K562 (cell line): ENCODE data around the gene CUX1. TPM values are rescaled to one million over a fixed set of nuclear protein-coding genes. Genes with fewer than 3 reads are reported as not detected.
A peak's percentile ranks its signal among the peaks of the same experiment; 100 is the strongest.

Experiments
- ARID1B ChIP-seq: fragments of 450-650 bp; IDR thresholded peaks from 2 replicates; pipeline ENCODE4 v1.6.1; 2016; ENCODE audit warnings: antibody characterized with exemption, mild to moderate bottlenecking, inconsistent platforms
- BRD9 ChIP-seq: fragments of 450-650 bp; IDR thresholded peaks from 2 replicates; pipeline ENCODE4 v1.6.1; 2018; ENCODE audit warnings: low read depth; ENCODE audit not compliant: partially characterized antibody
- CBX2 ChIP-seq: fragments of 200-600 bp; sonication (generic); IDR thresholded peaks from one replicate; pipeline ENCODE4 v1.6.1; 2012; ENCODE audit warnings: mild to moderate bottlenecking, low read length, inconsistent platforms; ENCODE audit not compliant: insufficient read depth, poor library complexity, severe bottlenecking
- CEBPB ChIP-seq: fragments of 450-650 bp; IDR thresholded peaks from 2 replicates; pipeline ENCODE4 v1.6.1; 2016; ENCODE audit warnings: missing genetic modification characterization, missing compliant biosample characterization
- ESRRB ChIP-seq: fragments of 250-450 bp; sonication (Bioruptor Pico); IDR thresholded peaks from 2 replicates; pipeline ENCODE4 v1.5.0; 2020; ENCODE audit warnings: mild to moderate bottlenecking, moderate library complexity, borderline replicate concordance
- GABPB2 ChIP-seq: fragments of 250-450 bp; sonication (Bioruptor Pico); conservative IDR thresholded peaks from 2 replicates; pipeline ENCODE4 v1.5.1; 2021; ENCODE audit warnings: mild to moderate bottlenecking
- NONO ChIP-seq, 2 experiments: fragments of 200-400 bp in 1 of 2; fragments of 450-650 bp in 1 of 2; formaldehyde crosslinking in 1 of 2; IDR thresholded peaks; 2 replicates each; pipeline ENCODE4 v1.6.1; 2017; ENCODE audit warnings: low read depth in 2 of 2, mild to moderate bottlenecking in 2 of 2, moderate library complexity in 2 of 2, low read length in 1 of 2
- PRMT5 ChIP-seq: sonication (generic); formaldehyde crosslinking; IDR thresholded peaks from 2 replicates; pipeline ENCODE4 v1.5.0; 2020; ENCODE audit warnings: missing genetic modification reagents
- RCOR1 ChIP-seq, 2 experiments: IDR thresholded peaks; 2 replicates each; pipeline ENCODE4 v1.6.1; 2012; ENCODE audit warnings: low read depth in 2 of 2, low read length in 2 of 2, borderline replicate concordance in 1 of 2, improper control_type of control experiment in 1 of 2
- SPI1 ChIP-seq: IDR thresholded peaks from 2 replicates; pipeline ENCODE4 v1.6.1; 2011; ENCODE audit warnings: low read depth, low read length, control low read depth, borderline replicate concordance
- ZNF175 ChIP-seq: fragments of 200-800 bp; sonication (Bioruptor generic); IDR thresholded peaks from 2 replicates; pipeline ENCODE4 v1.6.1; 2016; ENCODE audit warnings: low read depth, mild to moderate bottlenecking, missing genetic modification characterization, missing compliant biosample characterization
- ZNF764 ChIP-seq: fragments of 250-450 bp; sonication (Bioruptor Pico); IDR thresholded peaks from 2 replicates; pipeline ENCODE4 v1.4.0; 2020; ENCODE audit warnings: low read depth, mild to moderate bottlenecking, moderate library complexity
- polyA plus RNA-seq, 8 experiments: library from polyadenylated mRNA; depleted of rRNA in 4 of 8; stranded (reverse) in 5 of 8; unstranded in 3 of 8; fragments of >200 nt; fragmentation: Nextera tagmentation in 2 of 8; fragmentation: Illumina TruSeq in 1 of 8; extraction: Ambion mirVana in 2 of 8; extraction: Trizol in 1 of 8; gene quantifications; 2 replicates each; pipeline versions ENCODE4 v1.2.1 to v1.2.3, GENCODE V29; 2011 to 2014; ENCODE audit warnings: inconsistent platforms in 1 of 8, missing spikeins in 1 of 8
- total RNA-seq, 7 experiments: library from RNA; depleted of rRNA in 6 of 7; stranded (reverse); fragments of >200 nt in 6 of 7; fragmentation: Illumina TruSeq in 2 of 7; extraction: Trizol in 2 of 7; gene quantifications; 2 replicates each; pipeline versions ENCODE4 v1.2.1 to v1.2.3, GENCODE V29; 2011 to 2021; ENCODE audit warnings: low replicate concordance in 1 of 7
- TF ChIP-seq, protein P1 (sequence below): conservative IDR thresholded peaks from 2 replicates; pipeline ENCODE4 v1.6.1; 2011; ENCODE audit warnings: low read depth, mild to moderate bottlenecking, low read length; ENCODE audit not compliant: control insufficient read depth
- TF ChIP-seq, protein P2 (sequence below), 2 experiments: fragments of 450-650 bp; conservative IDR thresholded peaks; 2 replicates each; pipeline ENCODE4 v1.6.1; 2017; ENCODE audit warnings: mild to moderate bottlenecking in 2 of 2, moderate library complexity in 2 of 2
- TF ChIP-seq, protein P3 (sequence below): sonication (generic); formaldehyde crosslinking; IDR thresholded peaks from 2 replicates; pipeline ENCODE4 v1.8.1; 2023; ENCODE audit warnings: mild to moderate bottlenecking, missing genetic modification reagents

CUX1 gene
- total and polyA plus RNA-seq, 9 of the 15 experiments (the other 6 are each of a cell fraction or from before 2014, with no cell fraction given), result 3.6 to 55.3 (median 25.2) TPM

DNA sequence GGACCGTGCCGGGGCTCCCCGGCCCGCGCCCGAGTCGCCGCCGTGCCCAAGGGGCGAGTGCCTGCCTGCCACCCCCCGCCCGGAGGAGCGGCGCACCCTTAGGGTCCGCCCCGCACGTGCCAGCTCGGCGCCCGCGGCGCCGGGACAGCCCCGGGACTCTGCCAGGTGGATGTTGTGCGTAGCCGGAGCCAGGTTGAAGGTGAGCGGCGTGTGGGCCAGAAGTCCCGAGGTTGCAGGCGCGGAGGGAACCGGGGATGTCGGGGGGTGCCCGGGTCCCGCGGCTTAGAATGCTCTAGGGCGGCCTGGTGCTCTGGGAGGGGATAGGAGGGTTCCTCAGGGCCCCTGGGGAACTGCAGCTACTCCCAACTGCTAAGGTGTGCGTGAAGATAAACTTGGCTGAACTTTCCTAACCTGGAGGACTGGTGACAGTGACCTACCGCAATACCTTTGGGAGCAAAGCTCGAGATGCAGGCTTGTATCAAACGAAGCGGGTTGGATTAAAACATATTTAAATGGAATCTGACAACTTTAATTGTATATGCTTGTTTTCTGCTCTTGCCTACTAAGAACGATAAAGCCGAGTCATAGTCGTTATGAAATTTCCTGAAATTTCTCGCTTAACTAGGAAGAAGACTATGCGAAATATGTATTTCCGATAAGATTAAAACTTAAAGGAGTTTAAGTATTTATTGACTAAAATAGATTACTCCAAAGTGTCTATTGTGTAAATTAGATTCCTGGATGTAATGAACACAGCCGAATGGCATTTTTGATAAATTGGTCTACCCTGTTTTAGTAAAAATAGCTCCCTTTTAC lies at the start of gene CUX1 (continued):
- TF ChIP-seq, protein P1, sequence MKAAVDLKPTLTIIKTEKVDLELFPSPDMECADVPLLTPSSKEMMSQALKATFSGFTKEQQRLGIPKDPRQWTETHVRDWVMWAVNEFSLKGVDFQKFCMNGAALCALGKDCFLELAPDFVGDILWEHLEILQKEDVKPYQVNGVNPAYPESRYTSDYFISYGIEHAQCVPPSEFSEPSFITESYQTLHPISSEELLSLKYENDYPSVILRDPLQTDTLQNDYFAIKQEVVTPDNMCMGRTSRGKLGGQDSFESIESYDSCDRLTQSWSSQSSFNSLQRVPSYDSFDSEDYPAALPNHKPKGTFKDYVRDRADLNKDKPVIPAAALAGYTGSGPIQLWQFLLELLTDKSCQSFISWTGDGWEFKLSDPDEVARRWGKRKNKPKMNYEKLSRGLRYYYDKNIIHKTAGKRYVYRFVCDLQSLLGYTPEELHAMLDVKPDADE, result no peak
- TF ChIP-seq, protein P2, sequence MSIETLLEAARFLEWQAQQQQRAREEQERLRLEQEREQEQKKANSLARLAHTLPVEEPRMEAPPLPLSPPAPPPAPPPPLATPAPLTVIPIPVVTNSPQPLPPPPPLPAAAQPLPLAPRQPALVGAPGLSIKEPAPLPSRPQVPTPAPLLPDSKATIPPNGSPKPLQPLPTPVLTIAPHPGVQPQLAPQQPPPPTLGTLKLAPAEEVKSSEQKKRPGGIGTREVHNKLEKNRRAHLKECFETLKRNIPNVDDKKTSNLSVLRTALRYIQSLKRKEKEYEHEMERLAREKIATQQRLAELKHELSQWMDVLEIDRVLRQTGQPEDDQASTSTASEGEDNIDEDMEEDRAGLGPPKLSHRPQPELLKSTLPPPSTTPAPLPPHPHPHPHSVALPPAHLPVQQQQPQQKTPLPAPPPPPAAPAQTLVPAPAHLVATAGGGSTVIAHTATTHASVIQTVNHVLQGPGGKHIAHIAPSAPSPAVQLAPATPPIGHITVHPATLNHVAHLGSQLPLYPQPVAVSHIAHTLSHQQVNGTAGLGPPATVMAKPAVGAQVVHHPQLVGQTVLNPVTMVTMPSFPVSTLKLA (conservative IDR thresholded peaks at IDR 0.05), result peak in 1 of 2 experiments; percentile 39; a peak in 1 of 4 replicates
- no peak for TF ChIP-seq ZNF764 (CRISPR knock-in tag)
- no peak for TF ChIP-seq ESRRB (CRISPR knock-in tag)
- TF ChIP-seq ZNF175 (CRISPR knock-in tag), result 0 out of 2 replicates have a peak, but pooled peaks have one; percentile 33
- no peak for TF ChIP-seq PRMT5 (CRISPR knock-in tag)
- TF ChIP-seq ARID1B, result peak; percentile 66
- TF ChIP-seq BRD9, result peak; percentile 27
- TF ChIP-seq GABPB2 (CRISPR knock-in tag), result no peak
- peak; percentile 78 for TF ChIP-seq CEBPB (tag)
- peak; percentile 32; the same call in 1 of the 2 replicates for TF ChIP-seq SPI1
- peak in 1 of 2 experiments; percentile 58; a peak in 1 of 4 replicates for TF ChIP-seq RCOR1 (IDR thresholded peaks at IDR 0.05; ENCODE audit: borderline replicate concordance in 1 of 2, low read depth in 2 of 2, low read length in 2 of 2)
- TF ChIP-seq, protein P3, sequence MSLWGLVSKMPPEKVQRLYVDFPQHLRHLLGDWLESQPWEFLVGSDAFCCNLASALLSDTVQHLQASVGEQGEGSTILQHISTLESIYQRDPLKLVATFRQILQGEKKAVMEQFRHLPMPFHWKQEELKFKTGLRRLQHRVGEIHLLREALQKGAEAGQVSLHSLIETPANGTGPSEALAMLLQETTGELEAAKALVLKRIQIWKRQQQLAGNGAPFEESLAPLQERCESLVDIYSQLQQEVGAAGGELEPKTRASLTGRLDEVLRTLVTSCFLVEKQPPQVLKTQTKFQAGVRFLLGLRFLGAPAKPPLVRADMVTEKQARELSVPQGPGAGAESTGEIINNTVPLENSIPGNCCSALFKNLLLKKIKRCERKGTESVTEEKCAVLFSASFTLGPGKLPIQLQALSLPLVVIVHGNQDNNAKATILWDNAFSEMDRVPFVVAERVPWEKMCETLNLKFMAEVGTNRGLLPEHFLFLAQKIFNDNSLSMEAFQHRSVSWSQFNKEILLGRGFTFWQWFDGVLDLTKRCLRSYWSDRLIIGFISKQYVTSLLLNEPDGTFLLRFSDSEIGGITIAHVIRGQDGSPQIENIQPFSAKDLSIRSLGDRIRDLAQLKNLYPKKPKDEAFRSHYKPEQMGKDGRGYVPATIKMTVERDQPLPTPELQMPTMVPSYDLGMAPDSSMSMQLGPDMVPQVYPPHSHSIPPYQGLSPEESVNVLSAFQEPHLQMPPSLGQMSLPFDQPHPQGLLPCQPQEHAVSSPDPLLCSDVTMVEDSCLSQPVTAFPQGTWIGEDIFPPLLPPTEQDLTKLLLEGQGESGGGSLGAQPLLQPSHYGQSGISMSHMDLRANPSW (CRISPR knock-in tag), result 0 out of 2 replicates have a peak, but pooled peaks have one; percentile 55
- 0 out of 4 replicates have a peak, but pooled peaks of 1 of the 2 experiments have one; percentile 28 for TF ChIP-seq NONO (IDR thresholded peaks at IDR 0.05; ENCODE audit: low read depth in 2 of 2, low read length in 1 of 2)
- TF ChIP-seq CBX2, result no peak
